A673 (cell line): ENCODE measurements around the gene WDR41. TPM values are rescaled to one million over a fixed set of nuclear protein-coding genes. Genes with fewer than 3 reads are reported as not detected.

Experiments
- BruUV-seq: library from RNA; stranded (reverse); fragments of 400-500 nt; replicated peaks from 2 replicates; lab custom pipeline; 2021; lab: Mats Ljungman, UMichigan
- CTCF ChIA-PET: fragments of 300-600 bp; sonication (Branson Sonifier 250); formaldehyde crosslinking; loops from one replicate; lab custom pipeline; 2022; ENCODE audit warnings: antibody characterized with exemption; lab: Charles Lee
- POLR2A ChIA-PET: fragments of 300-600 bp; sonication (Branson Sonifier 250); formaldehyde crosslinking; loops from one replicate; lab custom pipeline; 2022; ENCODE audit warnings: antibody characterized with exemption; ENCODE audit not compliant: low non-redundant PET; lab: Charles Lee
- DNase-seq: peaks from one replicate; pipeline ENCODE4 v3.0.0-alpha.2; 2015; ENCODE audit warnings: low spot score
- H3K27ac ChIP-seq: fragments of 200-600 bp; sonication (generic); 2 replicates; pipeline ENCODE4 v1.5.1; 2016; ENCODE audit warnings: mixed run types, low read depth, mild to moderate bottlenecking, mixed read lengths, antibody characterized with exemption, low read length; ENCODE audit not compliant: poor library complexity, severe bottlenecking
- H3K27me3 ChIP-seq: fragments of 200-600 bp; sonication (generic); replicated peaks from 2 replicates; pipeline ENCODE4 v1.6.1; 2017; ENCODE audit warnings: mixed run types, low read depth, mild to moderate bottlenecking, mixed read lengths, antibody characterized with exemption, low read length; ENCODE audit not compliant: insufficient read depth, poor library complexity
- H3K36me3 ChIP-seq: fragments of 200-600 bp; sonication (generic); 2 replicates; pipeline ENCODE4 v1.6.1; 2016; ENCODE audit warnings: mixed run types, mild to moderate bottlenecking, mixed read lengths, antibody characterized with exemption, low read length; ENCODE audit not compliant: insufficient read depth, poor library complexity, severe bottlenecking
- H3K4me1 ChIP-seq: fragments of 200-600 bp; sonication (generic); 2 replicates; pipeline ENCODE4 v1.6.1; 2017; ENCODE audit warnings: mixed run types, mild to moderate bottlenecking, mixed read lengths, antibody characterized with exemption, low read length; ENCODE audit not compliant: insufficient read depth, poor library complexity, severe bottlenecking
- H3K4me3 ChIP-seq: fragments of 200-600 bp; sonication (generic); 2 replicates; pipeline ENCODE4 v1.5.1; 2016; ENCODE audit warnings: low read depth, mixed run types, mild to moderate bottlenecking, mixed read lengths, low read length; ENCODE audit not compliant: poor library complexity, severe bottlenecking
- H3K9me3 ChIP-seq: fragments of 200-600 bp; sonication (generic); 2 replicates; pipeline ENCODE4 v1.6.1; 2016; ENCODE audit warnings: mixed run types, low read depth, mild to moderate bottlenecking, mixed read lengths, antibody characterized with exemption, low read length; ENCODE audit not compliant: poor library complexity, severe bottlenecking
- EZH2 ChIP-seq: fragments of 200-600 bp; sonication (generic); IDR thresholded peaks from 2 replicates; pipeline ENCODE4 v1.6.1; 2017; ENCODE audit warnings: borderline replicate concordance, low read depth, mild to moderate bottlenecking, mixed read lengths, antibody characterized with exemption, low read length; ENCODE audit not compliant: poor library complexity, severe bottlenecking
- intact Hi-C: fragments of 100-400 bp; cut with micrococcal nuclease; formaldehyde crosslinking; loops from one replicate; pipeline ENCODE4 v1.10.0; 2022; ENCODE audit not compliant: unreplicated experiment
- total RNA-seq: library from RNA; stranded (reverse); gene quantifications from 2 replicates; pipeline ENCODE4 v1.2.3, GENCODE V29; 2021
- TF ChIP-seq, protein P1 (sequence below): fragments of 300-800, 200-600 bp; sonication (generic); conservative IDR thresholded peaks from 2 replicates; pipeline ENCODE4 v1.5.1; 2017; ENCODE audit warnings: low read depth, mild to moderate bottlenecking, antibody characterized with exemption, low read length, moderate library complexity, mixed read lengths

The WDR41 gene
- total RNA-seq, 1 experiment from 2014 or later = 30.4 TPM

DNA sequence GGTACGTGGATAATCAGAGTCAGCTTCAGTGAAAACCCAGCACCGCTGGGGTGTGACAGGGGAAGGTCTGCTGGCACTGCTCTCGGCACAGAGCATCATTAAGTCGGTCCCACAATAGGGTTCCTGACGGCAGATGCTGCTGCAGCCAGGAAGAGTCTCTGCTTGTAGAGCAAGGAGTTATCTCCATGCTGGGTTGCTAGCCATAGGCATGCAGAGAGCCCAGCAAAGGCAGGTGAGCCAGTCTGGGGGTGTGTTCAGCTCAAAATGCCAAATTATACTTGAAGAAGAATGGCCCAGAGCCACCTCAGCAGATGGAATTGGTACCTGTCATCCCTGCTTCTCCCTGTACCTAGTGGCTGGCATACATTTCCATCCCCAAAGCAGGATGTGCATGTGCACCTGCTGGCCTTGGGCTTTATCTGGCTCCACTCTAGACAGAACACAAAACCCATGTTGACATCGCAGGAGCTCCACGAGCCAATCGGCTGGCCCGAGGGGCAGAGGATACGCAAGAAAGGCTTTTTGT lies 100.8 kb downstream of the WDR41 start:
- TF ChIP-seq, protein P1, sequence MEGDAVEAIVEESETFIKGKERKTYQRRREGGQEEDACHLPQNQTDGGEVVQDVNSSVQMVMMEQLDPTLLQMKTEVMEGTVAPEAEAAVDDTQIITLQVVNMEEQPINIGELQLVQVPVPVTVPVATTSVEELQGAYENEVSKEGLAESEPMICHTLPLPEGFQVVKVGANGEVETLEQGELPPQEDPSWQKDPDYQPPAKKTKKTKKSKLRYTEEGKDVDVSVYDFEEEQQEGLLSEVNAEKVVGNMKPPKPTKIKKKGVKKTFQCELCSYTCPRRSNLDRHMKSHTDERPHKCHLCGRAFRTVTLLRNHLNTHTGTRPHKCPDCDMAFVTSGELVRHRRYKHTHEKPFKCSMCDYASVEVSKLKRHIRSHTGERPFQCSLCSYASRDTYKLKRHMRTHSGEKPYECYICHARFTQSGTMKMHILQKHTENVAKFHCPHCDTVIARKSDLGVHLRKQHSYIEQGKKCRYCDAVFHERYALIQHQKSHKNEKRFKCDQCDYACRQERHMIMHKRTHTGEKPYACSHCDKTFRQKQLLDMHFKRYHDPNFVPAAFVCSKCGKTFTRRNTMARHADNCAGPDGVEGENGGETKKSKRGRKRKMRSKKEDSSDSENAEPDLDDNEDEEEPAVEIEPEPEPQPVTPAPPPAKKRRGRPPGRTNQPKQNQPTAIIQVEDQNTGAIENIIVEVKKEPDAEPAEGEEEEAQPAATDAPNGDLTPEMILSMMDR = no peak
- BruUV-seq = no TSS peak
- ChIA-PET CTCF (no interaction called here), POLR2A (no interaction called here)
- H3K27me3 ChIP-seq = no peaks in the 10 kb centered on the region
- H3K36me3 ChIP-seq = no peaks in the 10 kb centered on the region
- H3K4me3 ChIP-seq = no peak overlapping the region
- no peak for DNase-seq
- H3K9me3 ChIP-seq = no peaks in the 10 kb centered on the region
- H3K4me1 ChIP-seq = no peaks in the 10 kb centered on the region
- intact Hi-C loops = no loop called here
- no peak overlapping the region for H3K27ac ChIP-seq

DNA sequence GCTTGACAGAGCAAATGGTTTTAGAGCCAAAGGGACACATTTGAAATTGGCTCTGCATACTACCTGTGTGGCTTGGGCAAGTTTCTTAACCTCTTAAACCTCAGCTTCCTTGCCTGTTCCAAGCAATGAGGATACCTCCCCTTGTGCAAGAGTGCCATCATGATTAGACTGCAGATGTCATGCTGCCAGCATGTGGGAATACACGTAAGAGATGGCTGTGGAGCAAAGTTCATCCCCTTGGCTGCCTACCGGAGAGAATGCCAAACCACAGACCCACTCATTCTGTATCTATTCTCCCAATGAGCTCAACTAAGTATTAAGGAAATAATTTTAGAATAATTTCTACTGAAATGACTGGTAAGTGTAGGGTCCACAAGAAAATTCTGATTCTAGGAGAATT lies 101.3 kb downstream of the WDR41 start:
- no peak for DNase-seq
- ChIA-PET POLR2A (no interaction called here), CTCF (no interaction called here)
- intact Hi-C loops = no loop called here
- Histone ChIP-seq H3K36me3 (no peaks in the 10 kb centered on the region), H3K27me3 (no peaks in the 10 kb centered on the region), H3K4me1 (no peaks in the 10 kb centered on the region), H3K9me3 (no peaks in the 10 kb centered on the region), H3K4me3 (no peak overlapping the region), H3K27ac (no peak overlapping the region)
- BruUV-seq = no TSS peak
- TF ChIP-seq, protein P1 = no peak
- TF ChIP-seq EZH2 = no peak

DNA sequence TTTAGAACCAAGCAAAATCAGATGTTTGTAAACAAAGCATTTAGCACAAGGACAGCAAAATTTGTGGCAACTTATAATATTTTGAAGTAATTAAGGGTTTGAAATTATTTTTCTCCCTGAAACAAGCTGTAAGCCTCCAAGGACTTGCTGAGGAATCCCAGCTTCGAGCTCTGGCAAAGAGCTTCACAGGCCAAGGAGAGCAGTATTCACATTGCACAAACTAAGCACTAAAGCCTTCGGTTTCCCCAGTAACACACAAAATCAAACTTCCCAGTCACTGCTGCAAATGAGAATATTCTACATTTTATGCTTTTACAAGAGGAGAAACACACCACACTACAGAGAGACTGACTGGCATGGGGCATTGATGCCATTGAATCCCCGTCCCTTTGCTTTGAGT lies 101.9 kb downstream of the WDR41 start:
- Histone ChIP-seq H3K4me1 (no peaks in the 10 kb centered on the region), H3K27me3 (no peaks in the 10 kb centered on the region), H3K9me3 (no peaks in the 10 kb centered on the region), H3K4me3 (no peak overlapping the region), H3K36me3 (no peaks in the 10 kb centered on the region), H3K27ac (no peak overlapping the region)
- ChIA-PET CTCF (no interaction called here), POLR2A (no interaction called here)
- no peak for DNase-seq
- intact Hi-C loops = no loop called here
- no peak for TF ChIP-seq EZH2
- TF ChIP-seq, protein P1 = no peak
- BruUV-seq = no TSS peak
